Measurements from ENCODE around the gene PUM2. TPM values are rescaled to one million over a fixed set of nuclear protein-coding genes. Genes with fewer than 3 reads are reported as not detected.
"Not testable (repeated sequence)": the region's sequence is repeated elsewhere in the genome, so short reads cannot be mapped to it uniquely, and the experiment has no call there.

Gene PUM2
- total RNA-seq, 3 donors from 2014 or later, result 93.5 to 155 (median 115) TPM

DNA sequence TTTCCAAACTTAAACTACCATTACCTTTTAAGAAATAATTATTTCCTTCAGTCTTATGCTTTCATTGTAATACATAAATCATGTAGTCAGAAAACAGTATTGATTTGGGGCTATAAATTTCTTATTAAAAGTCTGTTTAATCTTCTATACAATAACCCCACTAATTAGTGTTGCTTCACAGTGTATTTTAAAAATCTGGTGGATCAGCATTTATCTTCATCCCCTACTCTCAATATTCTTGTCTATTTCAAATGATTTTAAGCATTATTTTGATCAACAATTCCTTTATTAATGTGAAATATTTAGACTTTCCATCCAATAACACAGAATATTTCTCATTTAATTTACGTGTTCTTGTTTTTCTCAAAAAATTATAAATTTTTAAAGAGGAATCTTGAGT, 93.2 kb downstream of the PUM2 start:
- peaks cover 9% of the 10 kb centered on the region for H3K36me3 ChIP-seq (ENCODE audit: low read depth)
- DNase-seq (no peak), ATAC-seq (no peak)
- H3K9me3 ChIP-seq, result no peaks in the 10 kb centered on the region
- H3K4me3 ChIP-seq, result no peak overlapping the region
- TF ChIP-seq CTCF (IDR thresholded peaks at IDR 0.05), result no peak
- intact Hi-C loops (cut with DNase I, micrococcal nuclease), result no loop called here
- H3K4me1 ChIP-seq (ENCODE audit: low read depth), result no peaks in the 10 kb centered on the region

DNA sequence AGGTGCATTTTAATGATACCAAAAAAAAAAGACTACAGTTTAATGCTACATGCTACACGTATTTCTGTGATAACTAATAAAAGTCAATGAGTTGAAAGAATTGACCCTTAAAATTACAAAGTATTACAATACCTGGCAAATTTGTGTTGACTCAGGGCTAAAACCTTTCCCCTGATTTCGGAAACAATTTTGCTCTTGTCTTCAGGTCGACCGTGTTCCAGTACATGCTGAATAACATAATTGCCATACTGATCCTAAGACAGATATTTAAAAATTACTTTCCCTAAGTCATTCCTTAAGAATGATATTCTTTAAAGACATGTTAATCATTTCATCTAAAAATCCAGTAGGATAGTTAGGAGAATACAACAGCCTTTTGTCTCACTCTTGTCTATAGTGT, 95.9 kb downstream of the PUM2 start:
- no peak overlapping the region for H3K4me3 ChIP-seq
- DNase-seq (no peak), ATAC-seq (no peak)
- peaks cover 18% of the 10 kb centered on the region for H3K36me3 ChIP-seq (ENCODE audit: low read depth)
- intact Hi-C loops (cut with DNase I, micrococcal nuclease), result no loop called here
- no peaks in the 10 kb centered on the region for H3K4me1 ChIP-seq (ENCODE audit: low read depth)
- no peak for TF ChIP-seq CTCF (IDR thresholded peaks at IDR 0.05)
- H3K9me3 ChIP-seq, result no peaks in the 10 kb centered on the region

- H3K4me1 ChIP-seq (ENCODE audit: low read depth), result no peaks in the 10 kb centered on the region
- H3K36me3 ChIP-seq (ENCODE audit: low read depth), result peaks cover 12% of the 10 kb centered on the region
- ATAC-seq, result no peak
- intact Hi-C loops (cut with DNase I, micrococcal nuclease), result no loop called here
- DNase-seq, result no peak
- no peak for TF ChIP-seq CTCF (IDR thresholded peaks at IDR 0.05)
- H3K9me3 ChIP-seq, result no peaks in the 10 kb centered on the region
- H3K4me3 ChIP-seq, result no peak overlapping the region
Measured at GRCh38 chr2:20250436-20250835, 100.2 kb downstream of the PUM2 start.

DNA sequence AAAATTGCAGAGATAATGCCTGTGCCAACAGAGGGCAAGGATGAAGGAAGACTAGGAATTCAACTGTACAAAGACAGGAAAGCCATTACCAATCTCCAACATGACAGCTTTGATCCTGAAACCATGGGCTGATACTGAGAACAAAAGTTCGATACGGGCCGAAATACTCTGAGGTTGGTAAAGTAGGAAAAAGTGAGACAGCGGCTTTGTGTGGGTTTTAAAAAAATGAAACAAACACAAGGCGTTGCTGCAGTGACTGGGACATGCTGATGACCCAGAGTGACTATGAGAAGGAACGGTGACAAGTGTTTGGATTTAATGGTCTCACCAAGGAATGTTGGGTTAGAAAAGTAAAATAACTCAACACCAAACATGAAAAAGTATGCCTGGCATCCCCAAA, 101.5 kb downstream of the PUM2 start:
- no peak for DNase-seq
- Histone ChIP-seq H3K36me3 (ENCODE audit: low read depth) (peaks cover 9% of the 10 kb centered on the region), H3K9me3 (no peaks in the 10 kb centered on the region), H3K4me1 (ENCODE audit: low read depth) (no peaks in the 10 kb centered on the region), H3K4me3 (no peak overlapping the region)
- intact Hi-C loops (cut with DNase I, micrococcal nuclease), result no loop called here
- no peak for ATAC-seq
- TF ChIP-seq CTCF (IDR thresholded peaks at IDR 0.05), result no peak

DNA sequence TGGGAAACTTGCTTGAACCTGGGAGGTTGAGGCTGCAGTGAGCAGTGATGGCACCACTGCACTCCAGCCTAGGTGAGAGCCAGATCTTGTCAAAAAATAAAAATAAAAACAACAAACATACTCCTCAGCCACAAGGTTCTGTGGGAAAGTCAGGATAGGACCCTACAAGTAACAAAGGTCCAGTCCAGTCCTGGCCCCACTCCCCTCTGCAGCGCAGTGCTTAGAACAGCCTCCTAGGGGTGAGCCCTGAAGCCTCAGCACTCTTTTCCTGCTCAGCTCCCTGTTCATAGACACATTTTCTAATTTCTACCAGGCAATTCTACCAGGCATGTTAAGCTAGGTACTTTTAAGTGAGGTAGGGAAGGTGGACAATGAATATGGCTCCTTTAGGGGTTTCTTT, 103.6 kb downstream of the PUM2 start:
- H3K9me3 ChIP-seq, result no peaks in the 10 kb centered on the region
- TF ChIP-seq CTCF (IDR thresholded peaks at IDR 0.05), result no peak
- no peak overlapping the region for H3K4me3 ChIP-seq
- intact Hi-C loops (cut with DNase I, micrococcal nuclease), result no loop called here
- no peak for DNase-seq
- peaks cover 7% of the 10 kb centered on the region for H3K36me3 ChIP-seq (ENCODE audit: low read depth)
- ATAC-seq, result peak; percentile 29
- no peaks in the 10 kb centered on the region for H3K4me1 ChIP-seq (ENCODE audit: low read depth)

- H3K36me3 ChIP-seq (ENCODE audit: low read depth); H3K9me3 ChIP-seq; DNase-seq; H3K4me1 ChIP-seq (ENCODE audit: low read depth); intact Hi-C loops (cut with DNase I, micrococcal nuclease); H3K4me3 ChIP-seq; ATAC-seq: not testable (repeated sequence)
Measured at GRCh38 chr2:20243637-20244036, 107.0 kb downstream of the PUM2 start.
